H9 (cell line): ENCODE measurements around the gene FCHO1. TPM values are rescaled to one million over a fixed set of nuclear protein-coding genes. Genes with fewer than 3 reads are reported as not detected.

ENCODE experiments used
- DNase-seq: peaks from one replicate; pipeline ENCODE4 v3.0.0-alpha.2; 2017
- H2AFZ ChIP-seq: one replicate; pipeline ENCODE4 v1.6.1; 2013; ENCODE audit warnings: mild to moderate bottlenecking, low read length, control low read depth, moderate library complexity
- H2AK5ac ChIP-seq: 2 replicates; pipeline ENCODE4 v1.6.1; 2013; ENCODE audit warnings: low read length, control low read depth, mixed read lengths; ENCODE audit not compliant: insufficient read length
- H2BK120ac ChIP-seq: one replicate; pipeline ENCODE4 v1.6.1; 2013; ENCODE audit warnings: low read depth, mild to moderate bottlenecking, low read length, control low read depth, inconsistent platforms; ENCODE audit not compliant: poor library complexity, severe bottlenecking
- H2BK12ac ChIP-seq: 2 replicates; pipeline ENCODE4 v1.6.1; 2013; ENCODE audit warnings: low read length, control low read depth, mixed read lengths, low read depth; ENCODE audit not compliant: insufficient read length
- H2BK15ac ChIP-seq: 2 replicates; pipeline ENCODE4 v1.6.1; 2013; ENCODE audit warnings: low read depth, low read length, control low read depth
- H2BK20ac ChIP-seq: one replicate; pipeline ENCODE4 v1.6.1; 2013; ENCODE audit warnings: low read depth, mild to moderate bottlenecking, low read length, control low read depth, inconsistent platforms; ENCODE audit not compliant: poor library complexity, severe bottlenecking
- H2BK5ac ChIP-seq: 2 replicates; pipeline ENCODE4 v1.6.1; 2013; ENCODE audit warnings: low read length, control low read depth, mixed read lengths; ENCODE audit not compliant: insufficient read length
- H3K14ac ChIP-seq: 2 replicates; pipeline ENCODE4 v1.6.1; 2013; ENCODE audit warnings: low read length, control low read depth; ENCODE audit not compliant: insufficient read depth
- H3K18ac ChIP-seq: 2 replicates; pipeline ENCODE4 v1.6.1; 2013; ENCODE audit warnings: low read depth, mild to moderate bottlenecking, mixed read lengths, low read length, control low read depth; ENCODE audit not compliant: insufficient read length
- H3K23ac ChIP-seq: 2 replicates; pipeline ENCODE4 v1.6.1; 2013; ENCODE audit warnings: low read length, control low read depth, mixed read lengths, low read depth; ENCODE audit not compliant: insufficient read length
- H3K23me2 ChIP-seq: 2 replicates; pipeline ENCODE4 v1.6.1; 2013; ENCODE audit warnings: low read depth, mild to moderate bottlenecking, mixed read lengths, low read length, control low read depth; ENCODE audit not compliant: insufficient read length, poor library complexity, severe bottlenecking
- H3K27ac ChIP-seq: 2 replicates; pipeline ENCODE4 v1.5.1; 2013; ENCODE audit warnings: low read length, control low read depth, mixed read lengths, low read depth; ENCODE audit not compliant: insufficient read length
- H3K27me3 ChIP-seq: 2 replicates; pipeline ENCODE4 v1.6.1; 2013; ENCODE audit warnings: low read length, control low read depth, inconsistent platforms; ENCODE audit not compliant: insufficient read depth
- H3K4ac ChIP-seq: 2 replicates; pipeline ENCODE4 v1.6.1; 2013; ENCODE audit warnings: low read depth, mild to moderate bottlenecking, control low read depth, inconsistent platforms, low read length, moderate library complexity
- H3K4me1 ChIP-seq: 2 replicates; pipeline ENCODE4 v1.6.1; 2013; ENCODE audit warnings: low read length, control low read depth, inconsistent platforms; ENCODE audit not compliant: insufficient read depth
- H3K4me2 ChIP-seq: 2 replicates; pipeline ENCODE4 v1.6.1; 2013; ENCODE audit warnings: low read length, control low read depth, mixed read lengths; ENCODE audit not compliant: insufficient read length, insufficient read depth
- H3K56ac ChIP-seq: 2 replicates; pipeline ENCODE4 v1.6.1; 2013; ENCODE audit warnings: low read depth, mild to moderate bottlenecking, mixed read lengths, low read length, control low read depth; ENCODE audit not compliant: insufficient read length
- H3K79me1 ChIP-seq: 2 replicates; pipeline ENCODE4 v1.6.1; 2013; ENCODE audit warnings: low read depth, mild to moderate bottlenecking, moderate library complexity, low read length, control low read depth, inconsistent platforms; ENCODE audit not compliant: insufficient read depth, poor library complexity, severe bottlenecking
- H3K79me2 ChIP-seq: 2 replicates; pipeline ENCODE4 v1.6.1; 2013; ENCODE audit warnings: low read length, control low read depth, inconsistent platforms; ENCODE audit not compliant: insufficient read depth
- H3K9ac ChIP-seq: 2 replicates; pipeline ENCODE4 v1.6.1; 2013; ENCODE audit warnings: low read length, control low read depth, mixed read lengths; ENCODE audit not compliant: insufficient read length; ENCODE audit errors: extremely low read depth
- H3K9me3 ChIP-seq: one replicate; pipeline ENCODE4 v1.6.1; 2013; ENCODE audit warnings: low read depth, low read length, inconsistent platforms; ENCODE audit not compliant: control insufficient read depth
- H3T11ph ChIP-seq: one replicate; pipeline ENCODE4 v1.6.1; 2013; ENCODE audit warnings: mild to moderate bottlenecking, low read length, control low read depth, inconsistent platforms
- H4K20me1 ChIP-seq: one replicate; pipeline ENCODE4 v1.6.1; 2013; ENCODE audit not compliant: control insufficient read depth, insufficient read length, insufficient read depth
- H4K5ac ChIP-seq: 2 replicates; pipeline ENCODE4 v1.6.1; 2013; ENCODE audit warnings: low read depth, mild to moderate bottlenecking, mixed read lengths, low read length, control low read depth; ENCODE audit not compliant: insufficient read length
- H4K8ac ChIP-seq: replicated peaks from 2 replicates; pipeline ENCODE4 v1.6.1; 2013; ENCODE audit warnings: low read length, control low read depth, mixed read lengths, low read depth; ENCODE audit not compliant: insufficient read length
- H4K91ac ChIP-seq: 2 replicates; pipeline ENCODE4 v1.6.1; 2013; ENCODE audit warnings: low read depth, mild to moderate bottlenecking, moderate library complexity, mixed read lengths, low read length, control low read depth; ENCODE audit not compliant: insufficient read length
- H3K27ac Mint-ChIP-seq, 3 experiments: 2 replicates in 2 of 3; 3 replicates in 1 of 3; pipeline ENCODE4 v1.8.0; 2020 to 2021; ENCODE audit warnings: mixed read lengths in 3 of 3, mild to moderate bottlenecking in 1 of 3, moderate library complexity in 1 of 3
- H3K27me3 Mint-ChIP-seq: 2 replicates; pipeline ENCODE4 v1.8.0; 2021; ENCODE audit warnings: low read depth, mild to moderate bottlenecking, moderate library complexity, mixed read lengths
- H3K36me3 Mint-ChIP-seq, 3 experiments: 2 replicates in 2 of 3; 3 replicates in 1 of 3; pipeline ENCODE4 v1.8.0; 2020 to 2021; ENCODE audit warnings: low read depth in 3 of 3, mixed read lengths in 3 of 3; ENCODE audit not compliant: insufficient read depth in 1 of 3
- H3K4me1 Mint-ChIP-seq, 2 experiments: 2 replicates each; pipeline ENCODE4 v1.8.0; 2020; ENCODE audit warnings: mixed read lengths in 2 of 2
- H3K4me3 Mint-ChIP-seq, 2 experiments: 2 replicates in 1 of 2; 3 replicates in 1 of 2; pipeline ENCODE4 v1.8.0; 2020 to 2021; ENCODE audit warnings: mild to moderate bottlenecking in 2 of 2, mixed read lengths in 2 of 2, moderate library complexity in 1 of 2
- H3K9me3 Mint-ChIP-seq, 2 experiments: 2 replicates in 1 of 2; 3 replicates in 1 of 2; pipeline ENCODE4 v1.8.0; 2020; ENCODE audit warnings: mild to moderate bottlenecking in 2 of 2, mixed read lengths in 2 of 2, moderate library complexity in 1 of 2
- WGBS: extraction: QIAGEN DNeasy Blood & Tissue Kit; methylation state at CpG from one replicate; pipeline ENCODE4 v1.1.7; 2013; ENCODE audit warnings: missing lambda C conversion rate, low lambda C conversion rate, mixed read lengths; ENCODE audit not compliant: insufficient read length; ENCODE audit errors: extremely low coverage; 5-methylcytosine and 5-hydroxymethylcytosine counted together
- total RNA-seq: library from RNA; stranded (reverse); gene quantifications from 2 replicates; pipeline ENCODE4 v1.2.1, GENCODE V29; 2021
- TF ChIP-seq, protein P1 (sequence below): fragments of 200-600 bp; sonication (generic); conservative IDR thresholded peaks from 3 replicates; pipeline ENCODE4 v1.8.0; 2021; ENCODE audit warnings: antibody characterized with exemption, mild to moderate bottlenecking

FCHO1 gene
- total RNA-seq, 1 experiment from 2014 or later, result 13.1 TPM

DNA sequence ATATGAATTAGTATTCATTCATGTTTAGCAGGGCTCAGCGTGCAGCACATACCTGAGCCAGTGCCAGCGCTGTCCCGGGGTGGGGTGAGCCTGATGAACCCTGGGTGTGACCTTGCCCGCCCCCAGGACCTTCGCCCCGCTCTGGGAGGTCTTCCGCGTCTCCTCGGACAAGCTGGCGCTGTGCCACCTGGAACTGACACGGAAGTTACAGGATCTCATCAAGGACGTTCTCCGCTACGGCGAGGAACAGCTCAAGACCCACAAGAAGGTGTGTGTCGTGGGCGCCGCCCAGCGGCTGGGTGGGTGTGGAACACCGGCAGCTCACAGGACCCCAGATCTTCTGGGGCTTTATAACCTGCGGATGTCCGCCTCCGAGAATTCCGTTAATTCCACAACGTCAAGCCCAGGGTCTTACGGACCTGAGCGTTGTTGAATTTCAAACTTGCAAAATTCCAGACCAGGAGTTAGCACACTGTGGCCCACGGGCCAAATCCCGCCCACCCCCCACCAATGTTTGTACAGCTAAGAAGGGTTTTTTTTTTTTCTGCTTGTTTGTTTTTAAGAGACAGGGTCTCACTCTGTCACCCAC is 15.4 kb downstream of the FCHO1 start:
- Histone ChIP-seq H3K79me1 (no peaks in the 10 kb centered on the region), H3K27ac (no peak overlapping the region), H3K9ac (no peak overlapping the region), H3K14ac (no peak overlapping the region), H4K5ac (no peak overlapping the region), H3K9me3 (no peaks in the 10 kb centered on the region), H2BK12ac (no peak overlapping the region), H3K23me2 (no peaks in the 10 kb centered on the region), H2BK15ac (no peak overlapping the region), H3K18ac (no peak overlapping the region), H2AFZ (no peak overlapping the region), H3K4me2 (no peak overlapping the region), H2BK20ac (no peak overlapping the region), H4K91ac (no peak overlapping the region), H3K79me2 (no peaks in the 10 kb centered on the region), H3T11ph (no peak overlapping the region), H3K23ac (no peak overlapping the region), H3K27me3 (no peaks in the 10 kb centered on the region), H4K8ac (no peak overlapping the region), H2AK5ac (no peak overlapping the region), H2BK120ac (no peak overlapping the region), H3K56ac (no peak overlapping the region), H3K4ac (no peak overlapping the region), H4K20me1 (no peaks in the 10 kb centered on the region), H3K4me1 (no peaks in the 10 kb centered on the region), H2BK5ac (no peak overlapping the region)
- peak; percentile 93 for DNase-seq
- Mint-ChIP-seq H3K4me3 (peak overlapping the region; percentile 30 to 38; a peak in 2 of 5 replicates), H3K4me1 (peaks cover 5 to 13% of the 10 kb centered on the region in 2 experiments), H3K27ac (no peak overlapping the region), H3K27me3 (no peaks in the 10 kb centered on the region), H3K9me3 (no peaks in the 10 kb centered on the region; a peak in 1 of 5 replicates), H3K36me3 (peaks cover 1 to 26% (median 2%) of the 10 kb centered on the region in 3 experiments)
- TF ChIP-seq, protein P1, sequence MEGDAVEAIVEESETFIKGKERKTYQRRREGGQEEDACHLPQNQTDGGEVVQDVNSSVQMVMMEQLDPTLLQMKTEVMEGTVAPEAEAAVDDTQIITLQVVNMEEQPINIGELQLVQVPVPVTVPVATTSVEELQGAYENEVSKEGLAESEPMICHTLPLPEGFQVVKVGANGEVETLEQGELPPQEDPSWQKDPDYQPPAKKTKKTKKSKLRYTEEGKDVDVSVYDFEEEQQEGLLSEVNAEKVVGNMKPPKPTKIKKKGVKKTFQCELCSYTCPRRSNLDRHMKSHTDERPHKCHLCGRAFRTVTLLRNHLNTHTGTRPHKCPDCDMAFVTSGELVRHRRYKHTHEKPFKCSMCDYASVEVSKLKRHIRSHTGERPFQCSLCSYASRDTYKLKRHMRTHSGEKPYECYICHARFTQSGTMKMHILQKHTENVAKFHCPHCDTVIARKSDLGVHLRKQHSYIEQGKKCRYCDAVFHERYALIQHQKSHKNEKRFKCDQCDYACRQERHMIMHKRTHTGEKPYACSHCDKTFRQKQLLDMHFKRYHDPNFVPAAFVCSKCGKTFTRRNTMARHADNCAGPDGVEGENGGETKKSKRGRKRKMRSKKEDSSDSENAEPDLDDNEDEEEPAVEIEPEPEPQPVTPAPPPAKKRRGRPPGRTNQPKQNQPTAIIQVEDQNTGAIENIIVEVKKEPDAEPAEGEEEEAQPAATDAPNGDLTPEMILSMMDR, result peak; percentile 94
- WGBS, result no CpG with 5 or more reads among the region's 29 CpGs
